AG10803 (cell line): ENCODE results near the gene NCAPD3.

Experiments
- DNase-seq: peaks from one replicate; pipeline ENCODE4 v3.0.0; 2010; ENCODE audit warnings: low read depth
- H3K4me3 ChIP-seq: 2 replicates; pipeline ENCODE4 v1.5.1; 2011; ENCODE audit warnings: mild to moderate bottlenecking, low read length, control low read depth
- CTCF ChIP-seq: conservative IDR thresholded peaks from 2 replicates; pipeline ENCODE4 v1.5.1; 2011; ENCODE audit warnings: mild to moderate bottlenecking, low read length, control low read depth, inconsistent platforms

NCAPD3 gene

GRCh38 chr11:134142536-134142935, 81.2 kb downstream of the NCAPD3 start:
- TF ChIP-seq CTCF = no peak
- peak; percentile 41 for DNase-seq
- H3K4me3 ChIP-seq = no peak overlapping the region

- H3K4me3 ChIP-seq = no peak overlapping the region
- no peak for TF ChIP-seq CTCF
- DNase-seq = no peak
Observed at GRCh38 chr11:134140961-134141490, 82.7 kb downstream of the NCAPD3 start.

GRCh38 chr11:134139873-134140331, 83.9 kb downstream of the NCAPD3 start:
- H3K4me3 ChIP-seq = no peak overlapping the region
- TF ChIP-seq CTCF = peak; percentile 98
- DNase-seq = peak; percentile 85

- no peak overlapping the region for H3K4me3 ChIP-seq
- no peak for DNase-seq
- no peak for TF ChIP-seq CTCF
Observed at GRCh38 chr11:134139303-134139872, 84.4 kb downstream of the NCAPD3 start.

GRCh38 chr11:134138376-134138775, 85.4 kb downstream of the NCAPD3 start:
- no peak for TF ChIP-seq CTCF
- no peak for DNase-seq
- H3K4me3 ChIP-seq = no peak overlapping the region

- no peak for DNase-seq
- no peak overlapping the region for H3K4me3 ChIP-seq
- TF ChIP-seq CTCF = no peak
Observed at GRCh38 chr11:134134167-134134566, 89.6 kb downstream of the NCAPD3 start.

- TF ChIP-seq CTCF = no peak
- no peak for DNase-seq
Observed at GRCh38 chr11:134132808-134133207, 91.0 kb downstream of the NCAPD3 start.

More at GRCh38 chr11:134132808-134133207, 91.0 kb downstream of the NCAPD3 start:
- H3K4me3 ChIP-seq = no peak overlapping the region
